Heart right ventricle (tissue), 16 donors: Measurements from ENCODE around the gene IMP3. TPM values are rescaled to one million over a fixed set of nuclear protein-coding genes. Genes with fewer than 3 reads are reported as not detected.
A peak's percentile ranks its signal among the peaks of the same experiment; 100 is the strongest.

Experiments used
- ATAC-seq, 8 donors: fragments of 200-7000 bp; cut with Tn5 transposase; one replicate each; pipeline ENCODE4 v1.9.1; 2020; ENCODE audit warnings: mild to moderate bottlenecking in 8 of 8, moderate library complexity in 8 of 8, moderate number of reproducible peaks in 1 of 8
- DNase-seq, 2 donors: peaks; one replicate each; pipeline ENCODE4 v3.0.0-alpha.2; 2020
- H3K27ac ChIP-seq, 10 donors: fragments of 200-600 bp; sonication (generic) in 2 of 10; one replicate each; pipeline versions ENCODE4 v1.5.0 to v1.8.0; 2020 to 2022; ENCODE audit warnings: mild to moderate bottlenecking in 3 of 10
- H3K27me3 ChIP-seq, 7 donors: fragments of 200-600 bp; one replicate each; pipeline ENCODE4 v1.8.0; 2021 to 2022; ENCODE audit warnings: mild to moderate bottlenecking in 2 of 7
- H3K36me3 ChIP-seq, 9 donors: fragments of 200-600 bp; sonication (generic) in 1 of 9; one replicate each; pipeline versions ENCODE4 v1.5.0 to v1.8.0; 2020 to 2022; ENCODE audit warnings: mild to moderate bottlenecking in 2 of 9
- H3K4me1 ChIP-seq, 9 donors: fragments of 200-600 bp; sonication (generic) in 1 of 9; one replicate each; pipeline versions ENCODE4 v1.5.0 to v1.8.0; 2020 to 2022; ENCODE audit warnings: mild to moderate bottlenecking in 4 of 9
- H3K4me3 ChIP-seq, 10 donors: fragments of 200-600 bp; sonication (generic) in 2 of 10; one replicate each; pipeline versions ENCODE4 v1.5.0 to v1.8.0; 2020 to 2022; ENCODE audit warnings: mild to moderate bottlenecking in 7 of 10, moderate library complexity in 2 of 10
- H3K9me3 ChIP-seq, 11 donors: fragments of 200-600 bp in 10 of 11; sonication (generic) in 2 of 11; one replicate each; pipeline versions ENCODE4 v1.5.0 to v1.8.0; 2013 to 2022; ENCODE audit warnings: mild to moderate bottlenecking in 2 of 11, control low read depth in 1 of 11, moderate library complexity in 1 of 11
- WGBS, 2 donors: extraction: QIAGEN DNeasy Blood & Tissue Kit; methylation state at CpG; one replicate each; pipeline ENCODE4 v1.1.7; 2013; ENCODE audit warnings: inconsistent platforms in 1 of 2; 5-methylcytosine and 5-hydroxymethylcytosine counted together
- intact Hi-C, 10 donors: fragments of 100-400 bp; cut with DNase I; formaldehyde crosslinking; loops; one replicate each; pipeline versions ENCODE4 v1.11.1 to v1.14.2; 2022
- polyA plus RNA-seq, 2 donors: library from polyadenylated mRNA; stranded (reverse); fragments of 200-250 nt; gene quantifications; one replicate each; pipeline ENCODE4 v1.2.3, GENCODE V29; 2013
- total RNA-seq, 10 donors: library from RNA; stranded (reverse); fragmentation: NEBNext Ultra II Directional in 3 of 10; extraction: Animal tissue kit (Norgen Biotek cat#: 25700) in 3 of 10; gene quantifications; one replicate each; pipeline versions ENCODE4 v1.2.1 to v1.2.4, GENCODE V29; 2021 to 2023
- TF ChIP-seq, protein P1 (sequence below), 9 donors: fragments of 200-600 bp; sonication (generic) in 2 of 9; IDR thresholded peaks; one replicate each; pipeline versions ENCODE4 v1.5.0 to v1.8.0; 2021 to 2022; ENCODE audit warnings: antibody characterized with exemption in 9 of 9, mild to moderate bottlenecking in 5 of 9, moderate library complexity in 1 of 9
- donor health status: Arrhythmogenic right ventricular cardiomyopathy.
- donor health status: ischemic (EF 13 %, LVEDD 7.1; RV severe dilation, severe dysfunction).
- donor health status: healthy with polysubstance abuse.
- donor health status: DM: no; HTN: yes; CAD: no.
- donor health status: DM: no; HTN: no; CAD: no.
- donor health status: ischemic (EF 25% LVEDD 6.9; RV normal size, moderate dysfunction).
- donor health status: ischemic (EF 25% LVEDD 5.7; RV mildly dilated, moderate dysfunction).
- donor health status: healthy.
- donor health status: DM: yes; HTN: yes; CAD: no.
- donor health status: Ischemic cardiomyopathy.
- donor health status: ischemic (EF 35%, LVEDD 5.7; RV mildly dilated, moderate dysfunction).
- donor health status: nonischemic (EF 11% LVEDD 7.7; RV severe dilation, severe dysfunction).
- donor health status: DM: yes; HTN: yes; CAD: no.
- donor health status: PGD.
- donor health status: ischemic (EF 29% LVEDD 5.4; RV normal size, mild dysfunction).
- donor health status: nonischemic (EF 23%, LVEDD 6.1; RV moderate dilation, normal function).

Gene IMP3
- total and polyA plus RNA-seq, 12 donors = 33.7 to 77.2 (median 40.2) TPM

DNA sequence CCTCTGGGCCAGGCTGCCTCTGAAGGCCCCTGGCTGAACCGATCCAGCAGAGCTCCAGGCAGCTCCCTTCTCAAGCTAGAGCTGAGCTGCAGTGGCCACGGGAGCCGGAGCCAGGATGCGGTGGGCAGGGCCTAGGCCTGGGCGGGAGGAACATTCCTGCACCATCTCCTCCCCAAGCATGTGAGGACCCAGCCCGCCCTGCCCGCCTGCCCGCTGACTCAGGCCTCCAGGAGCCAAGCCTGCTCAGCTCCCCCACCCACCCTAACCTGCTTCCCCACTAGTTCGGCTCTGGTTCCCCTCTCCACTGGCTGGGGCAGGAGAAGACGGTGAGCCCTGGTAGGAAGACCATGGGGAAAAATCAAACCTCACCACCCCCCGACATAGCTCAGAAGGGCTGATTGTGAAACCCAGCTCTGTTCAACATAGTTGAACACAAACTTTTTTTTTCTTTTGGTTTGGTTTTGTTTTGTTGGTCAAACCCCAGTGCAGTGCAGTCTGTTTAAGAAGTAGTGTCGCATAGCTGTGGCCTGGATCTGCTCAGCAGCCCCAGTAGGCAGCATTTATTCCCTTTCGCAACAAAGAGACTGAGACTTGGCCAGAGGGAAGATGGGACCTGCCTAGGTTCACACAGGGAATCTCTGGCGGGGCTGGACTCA lies 21.2 kb upstream of the IMP3 start:
- Histone ChIP-seq H3K36me3 (peaks cover 0 to 48% (median 19%) of the 10 kb centered on the region in 9 donors), H3K9me3 (no peaks in the 10 kb centered on the region), H3K27me3 (no peaks in the 10 kb centered on the region), H3K4me3 (no peak overlapping the region), H3K4me1 (peaks cover 8 to 44% (median 26%) of the 10 kb centered on the region in 9 donors), H3K27ac (peak overlapping the region in 9 of 10 donors; percentile 64 to 80 (median 75))
- TF ChIP-seq, protein P1, sequence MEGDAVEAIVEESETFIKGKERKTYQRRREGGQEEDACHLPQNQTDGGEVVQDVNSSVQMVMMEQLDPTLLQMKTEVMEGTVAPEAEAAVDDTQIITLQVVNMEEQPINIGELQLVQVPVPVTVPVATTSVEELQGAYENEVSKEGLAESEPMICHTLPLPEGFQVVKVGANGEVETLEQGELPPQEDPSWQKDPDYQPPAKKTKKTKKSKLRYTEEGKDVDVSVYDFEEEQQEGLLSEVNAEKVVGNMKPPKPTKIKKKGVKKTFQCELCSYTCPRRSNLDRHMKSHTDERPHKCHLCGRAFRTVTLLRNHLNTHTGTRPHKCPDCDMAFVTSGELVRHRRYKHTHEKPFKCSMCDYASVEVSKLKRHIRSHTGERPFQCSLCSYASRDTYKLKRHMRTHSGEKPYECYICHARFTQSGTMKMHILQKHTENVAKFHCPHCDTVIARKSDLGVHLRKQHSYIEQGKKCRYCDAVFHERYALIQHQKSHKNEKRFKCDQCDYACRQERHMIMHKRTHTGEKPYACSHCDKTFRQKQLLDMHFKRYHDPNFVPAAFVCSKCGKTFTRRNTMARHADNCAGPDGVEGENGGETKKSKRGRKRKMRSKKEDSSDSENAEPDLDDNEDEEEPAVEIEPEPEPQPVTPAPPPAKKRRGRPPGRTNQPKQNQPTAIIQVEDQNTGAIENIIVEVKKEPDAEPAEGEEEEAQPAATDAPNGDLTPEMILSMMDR (IDR thresholded peaks at IDR 0.05) = no peak
- DNase-seq = peak; percentile 81 to 83
- intact Hi-C loops = no loop called here
- WGBS, 2 donors = 57 to 63% methylated on average over 14 of the region's 14 CpGs
- peak; percentile 84 to 93 (median 89) for ATAC-seq

GRCh38 chr15:75659928-75660645 lies 20.1 kb upstream of the IMP3 start:
- peak overlapping the region in 9 of 10 donors; percentile 54 to 80 (median 74) for H3K27ac ChIP-seq
- DNase-seq = no peak
- TF ChIP-seq, protein P1 (IDR thresholded peaks at IDR 0.05) = no peak
- WGBS, 2 donors = 68 to 81% methylated on average over 17 of the region's 17 CpGs
- peaks cover 8 to 46% (median 26%) of the 10 kb centered on the region in 9 donors for H3K4me1 ChIP-seq
- H3K9me3 ChIP-seq = no peaks in the 10 kb centered on the region
- H3K27me3 ChIP-seq = no peaks in the 10 kb centered on the region
- peaks cover 0 to 59% (median 20%) of the 10 kb centered on the region in 9 donors for H3K36me3 ChIP-seq
- ATAC-seq = peak in 1 of 8 donors; percentile 1
- H3K4me3 ChIP-seq = no peak overlapping the region
- intact Hi-C loops = no loop called here

DNA sequence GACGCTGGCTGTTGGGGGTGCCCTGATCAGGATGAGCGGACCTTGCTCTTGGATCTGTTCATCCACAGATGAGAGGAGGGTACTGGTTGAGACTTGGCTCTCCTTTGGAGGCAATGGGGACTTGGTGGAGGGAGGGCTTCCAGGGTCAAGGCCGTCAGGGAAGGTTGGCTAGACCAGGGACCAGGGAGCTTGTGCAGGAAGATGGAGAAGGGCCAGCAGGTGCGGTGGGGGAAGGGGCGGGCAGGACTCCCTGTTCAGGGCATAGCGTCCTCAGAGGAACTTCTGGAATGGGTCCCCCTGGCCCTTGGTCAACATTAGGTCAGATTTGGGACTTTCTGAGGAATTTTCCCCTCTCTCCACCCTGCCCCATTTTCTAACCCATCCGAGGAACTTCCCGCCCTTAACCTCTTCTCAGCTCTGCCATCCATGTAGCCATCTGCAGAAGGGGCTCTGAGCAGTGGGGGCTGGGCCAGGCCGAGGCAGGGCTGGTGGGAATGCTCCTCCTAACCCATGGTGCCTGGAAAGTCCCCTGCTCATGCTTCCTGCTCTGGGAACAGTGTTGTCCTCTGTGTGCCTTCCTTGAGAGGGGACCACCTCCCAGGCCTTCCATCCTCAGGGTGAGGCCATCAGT lies 19.2 kb upstream of the IMP3 start:
- no peaks in the 10 kb centered on the region for H3K9me3 ChIP-seq

GRCh38 chr15:75656813-75657212 lies 16.8 kb upstream of the IMP3 start:
- intact Hi-C loops = no loop called here
- peaks cover 0 to 74% (median 20%) of the 10 kb centered on the region in 9 donors for H3K36me3 ChIP-seq
- no peaks in the 10 kb centered on the region for H3K27me3 ChIP-seq
- peaks cover 28 to 78% (median 50%) of the 10 kb centered on the region in 9 donors for H3K4me1 ChIP-seq
- TF ChIP-seq, protein P1 (IDR thresholded peaks at IDR 0.05) = no peak
- DNase-seq = no peak
- H3K4me3 ChIP-seq = no peak overlapping the region
- ATAC-seq = no peak
- WGBS, 2 donors = 93 to 94% methylated on average over 22 of the region's 22 CpGs
- no peak overlapping the region for H3K27ac ChIP-seq
- no peaks in the 10 kb centered on the region for H3K9me3 ChIP-seq

More for the DNA sequence above, 19.2 kb upstream of the IMP3 start:
- Histone ChIP-seq H3K4me3 (no peak overlapping the region), H3K4me1 (peaks cover 11 to 54% (median 31%) of the 10 kb centered on the region in 9 donors), H3K27ac (peak overlapping the region in 5 of 10 donors; percentile 37 to 80 (median 74)), H3K27me3 (no peaks in the 10 kb centered on the region), H3K36me3 (peaks cover 0 to 67% (median 20%) of the 10 kb centered on the region in 9 donors)
- DNase-seq (no peak), ATAC-seq (no peak)
- intact Hi-C loops = no loop called here
- WGBS, 2 donors = 74 to 86% methylated on average over 9 of the region's 9 CpGs
- TF ChIP-seq, protein P1 (IDR thresholded peaks at IDR 0.05) = no peak
